AG04449 (cell line): ENCODE results near the gene ZC3H12D.

Experiments
- CTCF ChIA-PET: fragments of 350-600 bp; formaldehyde crosslinking; extraction: SDS; loops from one replicate; lab custom pipeline; 2021; ENCODE audit warnings: antibody characterized with exemption; lab: Yijun Ruan, JAX
- POLR2A ChIA-PET: fragments of 400-600, 350-600 bp; formaldehyde crosslinking; extraction: SDS; loops from one replicate; lab custom pipeline; 2020; ENCODE audit warnings: antibody characterized with exemption, inconsistent platforms; lab: Yijun Ruan, JAX
- DNase-seq: peaks from one replicate; pipeline ENCODE4 v3.0.0-alpha.2; 2010; ENCODE audit warnings: low read depth, low spot score
- H3K4me3 ChIP-seq: 2 replicates; pipeline ENCODE4 v1.5.1; 2011; ENCODE audit warnings: low read depth, mild to moderate bottlenecking, control low read depth, low read length
- CTCF ChIP-seq: IDR thresholded peaks from one replicate; pipeline ENCODE4 v1.5.1; 2011; ENCODE audit warnings: mild to moderate bottlenecking, moderate library complexity, low read length, control low read depth, inconsistent platforms; ENCODE audit not compliant: insufficient read depth; ENCODE audit errors: missing control alignments

The ZC3H12D gene

GRCh38 chr6:149453597-149454345 lies 31.0 kb downstream of the ZC3H12D start:
- POLR2A ChIA-PET: no interaction called here
- DNase-seq: no peak
- CTCF ChIA-PET: interaction anchor here (0.9 to 2.3 kb wide), 6 partner anchors 11 to 425 kb away, joined by 3 to 14 read pairs (median 6); no protein-coding TSS in a partner anchor
- TF ChIP-seq CTCF: no peak
- no peak overlapping the region for H3K4me3 ChIP-seq

- CTCF ChIA-PET: interaction anchor here (1.6 to 9.9 kb wide), 2 partner anchors 11 to 19 kb away, joined by 4 to 61 read pairs; no protein-coding TSS in a partner anchor
- DNase-seq: no peak
- TF ChIP-seq CTCF: no peak
- POLR2A ChIA-PET: no interaction called here
- H3K4me3 ChIP-seq: no peak overlapping the region
Measured at GRCh38 chr6:149452037-149452939, 32.5 kb downstream of the ZC3H12D start.

- H3K4me3 ChIP-seq: peak overlapping the region; percentile 46
- POLR2A ChIA-PET: no interaction called here
- no peak for DNase-seq
- CTCF ChIA-PET: interaction anchor here (9.9 kb wide), 1 partner anchor 18 kb away, joined by 61 read pairs; no protein-coding TSS in a partner anchor
- no peak for TF ChIP-seq CTCF
Measured at GRCh38 chr6:149451376-149452036, 33.3 kb downstream of the ZC3H12D start.

GRCh38 chr6:149450679-149451375 lies 34.0 kb downstream of the ZC3H12D start:
- ChIA-PET POLR2A (no interaction called here), CTCF (interaction anchor here (9.9 kb wide), 1 partner anchor 18 kb away, joined by 61 read pairs; no protein-coding TSS in a partner anchor)
- no peak for TF ChIP-seq CTCF
- no peak for DNase-seq
- peak overlapping the region; percentile 46 for H3K4me3 ChIP-seq

GRCh38 chr6:149449831-149450678 lies 34.8 kb downstream of the ZC3H12D start:
- no peak for DNase-seq
- no peak for TF ChIP-seq CTCF
- H3K4me3 ChIP-seq: peak overlapping the region; percentile 46; the same call in 1 of the 2 replicates
- ChIA-PET CTCF (interaction anchor here (9.9 kb wide), 1 partner anchor 17 kb away, joined by 61 read pairs; no protein-coding TSS in a partner anchor), POLR2A (interaction anchor here (0.8 kb wide), 1 partner anchor 268 kb away, joined by 3 read pairs; the partner anchor contains the start of gene LATS1)
